RPMI7951 (cell line): Measurements from ENCODE around the gene TMEM9B. TPM values are rescaled to one million over a fixed set of nuclear protein-coding genes. Genes with fewer than 3 reads are reported as not detected.

Source experiments
- total RNA-seq: library from RNA; depleted of rRNA; stranded (reverse); fragments of >200 nt; shearing (Covaris generic); gene quantifications from 2 replicates; pipeline ENCODE4 v1.2.3, GENCODE V29; 2014; rRNA removed

TMEM9B gene
- total RNA-seq, 1 experiment from 2014 or later, result 40.6 TPM

Other genes with a start within 250 kb of the TMEM9B start
- gene AKIP1, start 53.3 kb downstream of the TMEM9B start, total RNA-seq, result 36.5 and 46.2 TPM in 2 replicates
- not detected in 2 replicates for gene C11orf16, start 31.5 kb downstream of the TMEM9B start, total RNA-seq
- not detected in 2 replicates for gene ASCL3, start 21.4 kb downstream of the TMEM9B start, total RNA-seq
- 31.7 and 31.8 TPM in 2 replicates for gene NRIP3, start 39.6 kb upstream of the TMEM9B start, total RNA-seq
- gene SCUBE2, start 127.2 kb upstream of the TMEM9B start, total RNA-seq, result 0.36 and 0.88 TPM in 2 replicates